Measurements from ENCODE around the gene BAZ2B. TPM values are rescaled to one million over a fixed set of nuclear protein-coding genes. Genes with fewer than 3 reads are reported as not detected.

The BAZ2B gene
- total RNA-seq, 1 donor from 2014 or later = 81.5 TPM

- no peaks in the 10 kb centered on the region for H3K27me3 Mint-ChIP-seq (ENCODE audit: unreplicated experiment)
- H3K9me3 Mint-ChIP-seq (ENCODE audit: unreplicated experiment) = no peaks in the 10 kb centered on the region
- TF ChIP-seq CTCF (IDR thresholded peaks at IDR 0.05) = no peak
- no peak for DNase-seq (ENCODE audit: extremely low spot score, unreplicated experiment)
- H3K27ac Mint-ChIP-seq (ENCODE audit: unreplicated experiment) = no peak overlapping the region
- peaks cover 39% of the 10 kb centered on the region for H3K36me3 Mint-ChIP-seq (ENCODE audit: unreplicated experiment)
- no peak overlapping the region for H3K4me3 Mint-ChIP-seq (ENCODE audit: unreplicated experiment)
- no peaks in the 10 kb centered on the region for H3K4me1 Mint-ChIP-seq (ENCODE audit: unreplicated experiment)
Measured at GRCh38 chr2:159381574-159381973, 234.8 kb downstream of the BAZ2B start.

GRCh38 chr2:159380685-159381239 is 235.6 kb downstream of the BAZ2B start:
- Mint-ChIP-seq H3K27ac (ENCODE audit: unreplicated experiment) (no peak overlapping the region), H3K4me3 (ENCODE audit: unreplicated experiment) (no peak overlapping the region), H3K4me1 (ENCODE audit: unreplicated experiment) (no peaks in the 10 kb centered on the region), H3K9me3 (ENCODE audit: unreplicated experiment) (no peaks in the 10 kb centered on the region), H3K36me3 (ENCODE audit: unreplicated experiment) (peaks cover 36% of the 10 kb centered on the region), H3K27me3 (ENCODE audit: unreplicated experiment) (no peaks in the 10 kb centered on the region)
- DNase-seq (ENCODE audit: extremely low spot score, unreplicated experiment) = no peak
- no peak for TF ChIP-seq CTCF (IDR thresholded peaks at IDR 0.05)

GRCh38 chr2:159379181-159379580 is 237.2 kb downstream of the BAZ2B start:
- Mint-ChIP-seq H3K27ac (ENCODE audit: unreplicated experiment) (no peak overlapping the region), H3K4me1 (ENCODE audit: unreplicated experiment) (no peaks in the 10 kb centered on the region), H3K9me3 (ENCODE audit: unreplicated experiment) (no peaks in the 10 kb centered on the region), H3K36me3 (ENCODE audit: unreplicated experiment) (peaks cover 38% of the 10 kb centered on the region), H3K4me3 (ENCODE audit: unreplicated experiment) (no peak overlapping the region), H3K27me3 (ENCODE audit: unreplicated experiment) (no peaks in the 10 kb centered on the region)
- no peak for TF ChIP-seq CTCF (IDR thresholded peaks at IDR 0.05)
- DNase-seq (ENCODE audit: extremely low spot score, unreplicated experiment) = no peak

- no peak for DNase-seq (ENCODE audit: extremely low spot score, unreplicated experiment)
- H3K27me3 Mint-ChIP-seq (ENCODE audit: unreplicated experiment) = no peaks in the 10 kb centered on the region
- no peak overlapping the region for H3K27ac Mint-ChIP-seq (ENCODE audit: unreplicated experiment)
- H3K36me3 Mint-ChIP-seq (ENCODE audit: unreplicated experiment) = peaks cover 48% of the 10 kb centered on the region
- H3K4me1 Mint-ChIP-seq (ENCODE audit: unreplicated experiment) = no peaks in the 10 kb centered on the region
- TF ChIP-seq CTCF (IDR thresholded peaks at IDR 0.05) = no peak
- no peak overlapping the region for H3K4me3 Mint-ChIP-seq (ENCODE audit: unreplicated experiment)
- no peaks in the 10 kb centered on the region for H3K9me3 Mint-ChIP-seq (ENCODE audit: unreplicated experiment)
Measured at GRCh38 chr2:159375241-159375640, 241.1 kb downstream of the BAZ2B start.

- no peak for DNase-seq (ENCODE audit: extremely low spot score, unreplicated experiment)
- no peaks in the 10 kb centered on the region for H3K4me1 Mint-ChIP-seq (ENCODE audit: unreplicated experiment)
- TF ChIP-seq CTCF (IDR thresholded peaks at IDR 0.05) = no peak
- peaks cover 52% of the 10 kb centered on the region for H3K36me3 Mint-ChIP-seq (ENCODE audit: unreplicated experiment)
- no peaks in the 10 kb centered on the region for H3K9me3 Mint-ChIP-seq (ENCODE audit: unreplicated experiment)
- H3K4me3 Mint-ChIP-seq (ENCODE audit: unreplicated experiment) = no peak overlapping the region
- no peak overlapping the region for H3K27ac Mint-ChIP-seq (ENCODE audit: unreplicated experiment)
- no peaks in the 10 kb centered on the region for H3K27me3 Mint-ChIP-seq (ENCODE audit: unreplicated experiment)
Measured at GRCh38 chr2:159371506-159371905, 244.8 kb downstream of the BAZ2B start.
